Motor neuron (in vitro differentiated cells): ENCODE data around the gene MAN1C1. TPM values are rescaled to one million over a fixed set of nuclear protein-coding genes. Genes with fewer than 3 reads are reported as not detected.
A peak's percentile ranks its signal among the peaks of the same experiment; 100 is the strongest.

Source experiments
- ATAC-seq, 8 experiments: fragments of 200-7000 bp; cut with Tn5 transposase; replicated peaks in 6 of 8; 2 replicates each; pipeline ENCODE4 v1.8.0; 2021; ENCODE audit warnings: mild to moderate bottlenecking in 8 of 8, moderate library complexity in 8 of 8
- H3K27ac ChIP-seq, 2 donors: fragments of 250-450 bp; sonication (Bioruptor Pico); 2 replicates each; pipeline ENCODE4 v1.9.0; 2021; ENCODE audit warnings: antibody characterized with exemption in 2 of 2, mild to moderate bottlenecking in 2 of 2, moderate library complexity in 1 of 2
- H3K4me1 ChIP-seq, 2 donors: fragments of 250-450 bp; sonication (Bioruptor Pico); replicated peaks in 1 of 2; 2 replicates each; pipeline ENCODE4 v1.6.1; 2021; ENCODE audit warnings: antibody characterized with exemption in 2 of 2, mild to moderate bottlenecking in 2 of 2, moderate library complexity in 1 of 2
- H3K4me3 ChIP-seq, 5 donors: fragments of 250-450 bp; sonication (Bioruptor Pico); 2 replicates each; pipeline ENCODE4 v1.9.0; 2021; ENCODE audit warnings: antibody characterized with exemption in 5 of 5, mild to moderate bottlenecking in 5 of 5, moderate library complexity in 4 of 5
- WGBS, 10 experiments: fragments of 450-650 bp; shearing (Covaris generic); methylation state at CpG; one replicate each; pipeline ENCODE4 v1.0.0; 2022; 5-methylcytosine and 5-hydroxymethylcytosine counted together
- in situ Hi-C, 9 experiments: fragments of 400-800 bp; cut with MboI; loops; one replicate each; pipeline ENCODE4 v1.15.0; 2021; ENCODE audit warnings: low sequenced_read_pairs in 9 of 9, low pct_unique_long_range_greater_than_20kb in 2 of 9; ENCODE audit not compliant: unreplicated experiment in 9 of 9
- total RNA-seq, 8 experiments: library from RNA; unstranded; fragments of 300-600 nt; gene quantifications; 2 replicates each; pipeline versions ENCODE4 v1.2.3 to v1.2.4, GENCODE V29; 2022

Gene MAN1C1
- total RNA-seq, 8 experiments from 2014 or later, result 1.2 to 67.4 (median 5.7) TPM

GRCh38 chr1:25647106-25647505 lies 30.5 kb downstream of the MAN1C1 start:
- WGBS, 10 experiments, result 81 to 100% (median 89%) methylated on average over 1 to 4 of the region's 4 CpGs; no CpG with 5 or more reads in 6 of the 10 experiments
- no peak overlapping the region for H3K4me3 ChIP-seq
- no peak overlapping the region for H3K27ac ChIP-seq
- in situ Hi-C loops, result no loop called here
- H3K4me1 ChIP-seq, result peaks cover 8 to 24% of the 10 kb centered on the region in 2 donors
- no peak for ATAC-seq

- 40 to 100% (median 97%) methylated on average over 1 to 5 of the region's 5 CpGs; no CpG with 5 or more reads in 5 of the 10 experiments for WGBS, 10 experiments
- no peak for ATAC-seq
- Histone ChIP-seq H3K4me3 (no peak overlapping the region), H3K27ac (no peak overlapping the region), H3K4me1 (peaks cover 8 to 24% of the 10 kb centered on the region in 2 donors)
- in situ Hi-C loops, result no loop called here
These were observed 31.3 kb downstream of the MAN1C1 start for GRCh38 chr1:25647863-25648262.

DNA sequence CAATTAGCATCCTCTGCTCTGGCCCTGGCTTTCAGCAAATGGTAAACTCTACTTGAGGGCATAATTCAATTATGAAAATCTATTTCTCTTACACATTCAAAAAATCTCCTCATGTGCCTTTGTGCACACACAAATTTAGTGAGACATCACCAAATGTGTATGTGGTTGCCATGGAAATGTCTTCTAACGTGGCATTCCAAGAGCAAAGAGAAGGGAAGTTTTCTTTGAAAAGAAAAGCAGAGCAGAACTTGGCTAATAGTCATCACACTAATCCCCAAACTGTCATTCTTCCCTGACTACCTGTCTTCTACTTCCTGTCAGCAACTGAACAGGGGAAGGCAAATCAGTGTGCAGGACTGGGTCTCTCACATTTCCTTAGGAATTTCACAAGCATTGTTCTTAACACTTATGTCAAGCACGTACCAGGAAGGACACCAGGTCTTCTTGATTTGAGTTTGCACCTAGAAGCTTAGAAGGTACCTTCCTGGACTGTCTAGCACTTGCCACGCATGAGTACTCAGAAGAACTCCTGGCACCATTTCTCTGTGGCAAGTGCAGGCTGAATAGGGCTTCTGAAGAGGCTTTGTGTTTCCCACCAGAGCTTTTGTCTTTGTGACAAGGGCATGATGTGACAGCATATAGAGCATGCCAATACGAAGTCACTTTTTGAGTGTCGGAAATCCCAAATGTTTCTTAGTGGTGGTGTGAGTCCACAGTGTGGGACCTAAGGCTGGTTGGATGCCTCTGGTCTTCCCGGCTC lies 32.3 kb downstream of the MAN1C1 start:
- peak in 3 of 8 experiments; percentile 22 to 81 (median 26) for ATAC-seq
- in situ Hi-C loops, result no loop called here
- WGBS, 10 experiments, result 0 to 93% (median 76%) methylated on average over 1 to 6 of the region's 6 CpGs; no CpG with 5 or more reads in 1 of the 10 experiments
- H3K4me1 ChIP-seq, result peaks cover 8 to 24% of the 10 kb centered on the region in 2 donors
- no peak overlapping the region for H3K4me3 ChIP-seq
- no peak overlapping the region for H3K27ac ChIP-seq

- no peak overlapping the region for H3K4me3 ChIP-seq
- in situ Hi-C loops, result no loop called here
- peaks cover 8 to 24% of the 10 kb centered on the region in 2 donors for H3K4me1 ChIP-seq
- H3K27ac ChIP-seq, result no peak overlapping the region
- ATAC-seq, result no peak
- WGBS, 10 experiments, result 0 to 86% (median 70%) methylated on average over 1 to 11 of the region's 11 CpGs; no CpG with 5 or more reads in 1 of the 10 experiments
These were observed 33.1 kb downstream of the MAN1C1 start for GRCh38 chr1:25649505-25650288.

- WGBS, 10 experiments, result 38 to 100% (median 70%) methylated on average over 1 to 5 of the region's 5 CpGs; no CpG with 5 or more reads in 3 of the 10 experiments
- ATAC-seq, result peak in 1 of 8 experiments; percentile 43
- Histone ChIP-seq H3K4me1 (peaks cover 8 to 26% of the 10 kb centered on the region in 2 donors), H3K4me3 (no peak overlapping the region), H3K27ac (no peak overlapping the region)
- in situ Hi-C loops, result no loop called here
These were observed 33.6 kb downstream of the MAN1C1 start for GRCh38 chr1:25650289-25650576.

DNA sequence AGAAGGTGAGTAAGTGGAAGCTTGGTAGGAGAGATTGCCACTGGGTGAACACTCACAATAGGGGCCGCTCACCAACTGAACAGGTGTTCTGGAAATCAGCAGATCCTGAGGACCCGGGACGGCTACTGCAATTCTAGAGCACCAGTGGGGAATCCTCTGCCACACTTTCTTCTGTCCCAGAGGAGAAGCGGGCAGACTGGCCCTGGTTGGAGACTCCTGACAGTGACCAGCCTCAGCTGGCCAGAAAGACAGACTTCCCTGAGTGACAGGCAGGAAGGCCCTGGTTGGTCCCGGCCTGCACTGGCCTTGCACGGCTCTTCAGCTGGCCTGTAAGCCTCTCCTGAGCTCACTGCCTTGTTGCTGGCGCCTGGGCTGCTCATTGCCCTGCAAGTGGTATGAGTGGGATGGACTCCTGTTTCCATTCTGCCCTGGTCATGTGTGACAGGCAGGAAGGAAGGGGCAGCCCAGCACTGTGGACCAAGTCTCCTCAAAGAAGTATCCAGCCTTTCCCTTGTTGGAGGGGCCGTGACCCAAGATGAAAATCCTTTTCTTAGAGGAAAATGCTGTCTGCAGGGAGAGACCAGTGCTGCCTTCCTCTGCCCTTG lies 34.5 kb downstream of the MAN1C1 start:
- no peak overlapping the region for H3K4me3 ChIP-seq
- in situ Hi-C loops, result no loop called here
- 78 to 100% (median 87%) methylated on average over 1 to 8 of the region's 8 CpGs; no CpG with 5 or more reads in 4 of the 10 experiments for WGBS, 10 experiments
- H3K4me1 ChIP-seq, result peaks cover 8 to 27% of the 10 kb centered on the region in 2 donors
- no peak overlapping the region for H3K27ac ChIP-seq
- ATAC-seq, result peak in 2 of 8 experiments; percentile 33 to 53

- H3K4me3 ChIP-seq, result no peak overlapping the region
- H3K4me1 ChIP-seq, result peaks cover 11 to 29% of the 10 kb centered on the region in 2 donors
- in situ Hi-C loops, result no loop called here
- no peak for ATAC-seq
- WGBS, 10 experiments, result 49 to 92% (median 75%) methylated on average over 1 to 12 of the region's 12 CpGs; no CpG with 5 or more reads in 1 of the 10 experiments
- no peak overlapping the region for H3K27ac ChIP-seq
These were observed 35.5 kb downstream of the MAN1C1 start for GRCh38 chr1:25651824-25652741.

DNA sequence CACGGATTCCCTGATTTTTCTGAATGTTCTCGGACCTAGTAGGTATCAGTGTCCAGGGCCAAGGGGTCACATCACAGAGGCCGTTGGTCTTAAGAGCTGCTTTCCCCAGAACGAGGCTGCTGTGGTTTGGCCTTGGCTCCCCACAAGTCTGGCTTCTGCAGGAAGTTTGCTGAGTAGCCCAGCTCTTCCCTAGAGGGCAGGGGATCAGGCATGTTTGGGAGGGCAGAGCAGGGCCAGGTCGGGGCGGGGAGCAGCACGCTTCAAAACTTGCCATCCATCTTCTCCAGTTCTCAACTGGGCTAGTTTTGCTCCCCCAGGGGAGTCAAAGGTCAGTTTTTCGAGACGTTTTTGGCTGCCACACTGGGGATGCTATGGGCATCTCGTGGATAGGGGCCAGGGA lies 37.0 kb downstream of the MAN1C1 start:
- no peak for ATAC-seq
- Histone ChIP-seq H3K4me1 (peaks cover 21 to 36% of the 10 kb centered on the region in 2 donors), H3K27ac (no peak overlapping the region), H3K4me3 (no peak overlapping the region)
- 50 to 100% (median 72%) methylated on average over 1 to 8 of the region's 10 CpGs; no CpG with 5 or more reads in 2 of the 10 experiments for WGBS, 10 experiments
- in situ Hi-C loops, result no loop called here

GRCh38 chr1:25654109-25654660 lies 37.6 kb downstream of the MAN1C1 start:
- Histone ChIP-seq H3K4me1 (peaks cover 15 to 30% of the 10 kb centered on the region in 2 donors), H3K4me3 (no peak overlapping the region), H3K27ac (no peak overlapping the region)
- 67 to 100% (median 94%) methylated on average over 1 to 6 of the region's 6 CpGs; no CpG with 5 or more reads in 1 of the 10 experiments for WGBS, 10 experiments
- no peak for ATAC-seq
- in situ Hi-C loops, result no loop called here

GRCh38 chr1:25657121-25657882 lies 40.7 kb downstream of the MAN1C1 start:
- peaks cover 25 to 28% of the 10 kb centered on the region in 2 donors for H3K4me1 ChIP-seq
- ATAC-seq, result peak in 5 of 8 experiments; percentile 48 to 74 (median 60)
- in situ Hi-C loops, result no loop called here
- 14 to 92% (median 60%) methylated on average over 1 to 5 of the region's 6 CpGs; no CpG with 5 or more reads in 3 of the 10 experiments for WGBS, 10 experiments
- H3K27ac ChIP-seq, result no peak overlapping the region
- no peak overlapping the region for H3K4me3 ChIP-seq

DNA sequence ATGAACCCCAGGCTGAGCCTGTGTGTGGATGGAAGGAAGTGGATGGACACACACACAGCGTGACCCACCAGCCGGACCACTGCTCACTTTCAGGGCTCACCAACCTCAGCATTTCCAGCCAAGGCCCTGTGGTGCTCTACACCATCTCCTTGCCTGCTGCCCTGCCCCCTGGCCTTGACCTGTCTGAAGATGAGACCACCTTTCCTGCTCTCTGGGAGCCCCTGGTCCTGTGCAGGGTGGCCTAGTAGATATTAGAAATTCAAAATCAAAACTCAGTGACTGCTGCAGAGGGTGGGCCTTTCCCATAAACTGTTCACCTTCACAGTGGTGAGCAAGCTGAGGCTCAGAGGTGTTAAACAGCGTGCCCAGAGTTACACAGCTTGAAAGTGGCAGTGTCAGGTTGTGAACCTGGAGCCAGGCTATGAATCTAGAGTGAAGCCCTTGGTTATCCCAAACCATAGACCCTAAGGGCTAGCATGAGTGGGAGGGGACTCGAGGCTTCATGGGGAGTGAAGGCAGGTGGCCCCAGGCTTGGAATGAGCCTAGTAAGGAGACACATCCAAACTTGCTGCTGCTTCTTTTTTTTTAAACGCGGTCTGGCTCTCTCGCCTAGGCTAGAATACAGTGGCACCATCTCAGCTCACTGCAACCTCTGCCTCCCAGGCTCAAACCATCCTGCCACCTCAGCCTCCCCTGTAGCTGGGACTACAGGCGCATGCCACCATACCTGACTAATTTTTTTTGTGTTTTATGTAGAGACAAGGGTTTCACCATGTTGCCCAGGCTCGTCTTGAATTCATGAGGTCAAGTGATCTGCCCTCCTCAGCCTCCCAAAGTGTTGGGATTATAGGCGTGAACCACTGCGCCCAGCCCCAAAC lies 41.5 kb downstream of the MAN1C1 start:
- ATAC-seq, result peak in 1 of 8 experiments; percentile 2
- peaks cover 25 to 28% of the 10 kb centered on the region in 2 donors for H3K4me1 ChIP-seq
- H3K4me3 ChIP-seq, result no peak overlapping the region
- H3K27ac ChIP-seq, result no peak overlapping the region
- WGBS, 10 experiments, result 50 to 93% (median 86%) methylated on average over 1 to 9 of the region's 11 CpGs; no CpG with 5 or more reads in 4 of the 10 experiments
- in situ Hi-C loops, result no loop called here
